ENCODE data around the gene ETS1. TPM values are rescaled to one million over a fixed set of nuclear protein-coding genes. Genes with fewer than 3 reads are reported as not detected.
A peak's percentile ranks its signal among the peaks of the same experiment; 100 is the strongest.

ETS1 gene
- total RNA-seq, 1 donor = 67.3 TPM

DNA sequence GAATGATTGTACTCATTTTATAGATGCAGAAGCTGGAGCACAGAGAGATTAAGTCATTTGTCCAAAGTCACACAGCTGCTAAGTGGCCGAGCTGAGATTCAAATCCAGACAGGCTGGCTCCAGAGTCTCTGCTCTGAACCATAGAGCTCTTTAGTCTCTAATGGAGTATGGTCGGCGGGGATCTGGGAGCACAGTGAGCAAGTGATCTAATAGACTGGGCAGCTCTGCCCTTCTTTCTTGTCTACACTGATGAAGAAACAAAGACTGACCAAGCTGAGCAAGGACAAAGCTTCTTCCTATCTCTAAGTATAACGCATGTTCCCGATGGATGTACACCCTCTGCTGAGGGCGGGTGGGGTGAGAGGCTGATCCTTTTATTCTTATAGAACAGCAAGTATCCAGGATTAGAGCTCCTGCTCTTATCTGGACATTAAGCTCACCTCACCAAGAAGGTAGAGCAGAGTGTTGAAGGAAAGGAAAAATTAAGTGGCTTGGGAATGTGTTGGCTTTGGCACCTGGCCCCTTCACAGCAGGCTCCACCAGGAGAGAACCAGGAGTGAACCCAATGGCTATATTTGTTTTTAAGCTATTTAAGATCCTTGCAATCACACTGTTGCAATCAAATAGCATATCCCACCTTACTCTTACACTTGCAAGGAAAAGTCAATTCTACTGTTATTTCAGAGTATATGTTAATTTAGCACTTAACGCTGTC lies 68.7 kb downstream of the ETS1 start:
- Histone ChIP-seq H3K27me3 (ENCODE audit: insufficient read depth, low read length) (no peaks in the 10 kb centered on the region), H3K27ac (ENCODE audit: low read depth, low read length) (peak overlapping the region; percentile 98), H4K20me1 (ENCODE audit: insufficient read depth, low read length) (peaks cover 52% of the 10 kb centered on the region), H3K4me1 (ENCODE audit: insufficient read depth, low read length) (peaks cover 72% of the 10 kb centered on the region), H3K36me3 (ENCODE audit: insufficient read depth, low read length) (peaks cover 10% of the 10 kb centered on the region), H3K4me3 (ENCODE audit: insufficient read depth, low read length) (peak overlapping the region; percentile 80), H3K4me2 (ENCODE audit: insufficient read depth, low read length) (peak overlapping the region; percentile 96), H3K79me2 (ENCODE audit: insufficient read depth, low read length) (peaks cover 84% of the 10 kb centered on the region), H2AFZ (ENCODE audit: low read length) (no peak overlapping the region), H3K9me3 (ENCODE audit: low read depth, low read length) (no peaks in the 10 kb centered on the region)
- TF ChIP-seq, protein P1, sequence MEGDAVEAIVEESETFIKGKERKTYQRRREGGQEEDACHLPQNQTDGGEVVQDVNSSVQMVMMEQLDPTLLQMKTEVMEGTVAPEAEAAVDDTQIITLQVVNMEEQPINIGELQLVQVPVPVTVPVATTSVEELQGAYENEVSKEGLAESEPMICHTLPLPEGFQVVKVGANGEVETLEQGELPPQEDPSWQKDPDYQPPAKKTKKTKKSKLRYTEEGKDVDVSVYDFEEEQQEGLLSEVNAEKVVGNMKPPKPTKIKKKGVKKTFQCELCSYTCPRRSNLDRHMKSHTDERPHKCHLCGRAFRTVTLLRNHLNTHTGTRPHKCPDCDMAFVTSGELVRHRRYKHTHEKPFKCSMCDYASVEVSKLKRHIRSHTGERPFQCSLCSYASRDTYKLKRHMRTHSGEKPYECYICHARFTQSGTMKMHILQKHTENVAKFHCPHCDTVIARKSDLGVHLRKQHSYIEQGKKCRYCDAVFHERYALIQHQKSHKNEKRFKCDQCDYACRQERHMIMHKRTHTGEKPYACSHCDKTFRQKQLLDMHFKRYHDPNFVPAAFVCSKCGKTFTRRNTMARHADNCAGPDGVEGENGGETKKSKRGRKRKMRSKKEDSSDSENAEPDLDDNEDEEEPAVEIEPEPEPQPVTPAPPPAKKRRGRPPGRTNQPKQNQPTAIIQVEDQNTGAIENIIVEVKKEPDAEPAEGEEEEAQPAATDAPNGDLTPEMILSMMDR (IDR thresholded peaks at IDR 0.05; ENCODE audit: extremely low read depth, low read depth, low read length) = no peak
- peak; percentile 52 for DNase-seq (ENCODE audit: insufficient read length, low spot score, missing footprints)

DNA sequence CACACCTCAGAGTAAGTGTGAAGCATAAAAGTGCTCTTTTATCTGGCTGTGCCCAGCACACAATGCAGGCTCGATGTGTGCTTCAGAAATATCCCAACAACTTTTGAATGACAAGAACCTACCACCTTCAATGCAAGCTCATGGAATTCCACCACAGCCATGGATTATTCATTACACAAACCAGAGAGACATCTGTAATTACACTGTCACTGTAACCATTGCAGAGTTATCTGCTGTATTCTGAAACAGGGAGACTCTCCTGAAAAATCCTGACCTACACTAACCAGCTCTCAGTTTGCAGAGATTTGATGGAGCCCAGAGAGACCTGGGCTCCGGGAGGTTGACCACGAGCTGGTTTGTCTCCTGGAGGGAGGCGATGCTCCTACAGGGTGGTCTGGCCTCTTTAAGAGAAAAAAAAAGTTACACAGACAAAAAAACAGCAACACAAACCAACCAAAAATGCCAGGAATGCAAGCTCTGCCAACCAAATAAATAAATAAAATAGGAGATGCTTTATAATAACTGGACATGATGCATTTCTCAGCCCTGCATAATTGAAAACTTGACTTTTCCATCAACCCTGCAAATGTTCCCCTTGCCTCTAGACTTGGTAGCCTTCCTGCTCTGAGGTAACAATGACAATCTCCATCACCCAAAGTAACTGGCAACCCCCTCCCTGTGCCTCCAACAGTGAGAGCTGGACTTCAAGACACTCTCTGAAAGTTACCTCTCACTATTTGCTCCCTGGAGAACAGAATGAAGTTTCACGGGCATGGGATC lies 69.7 kb downstream of the ETS1 start:
- Histone ChIP-seq H3K27ac (ENCODE audit: low read depth, low read length) (peak overlapping the region; percentile 98), H3K4me1 (ENCODE audit: insufficient read depth, low read length) (peaks cover 62% of the 10 kb centered on the region)

DNA sequence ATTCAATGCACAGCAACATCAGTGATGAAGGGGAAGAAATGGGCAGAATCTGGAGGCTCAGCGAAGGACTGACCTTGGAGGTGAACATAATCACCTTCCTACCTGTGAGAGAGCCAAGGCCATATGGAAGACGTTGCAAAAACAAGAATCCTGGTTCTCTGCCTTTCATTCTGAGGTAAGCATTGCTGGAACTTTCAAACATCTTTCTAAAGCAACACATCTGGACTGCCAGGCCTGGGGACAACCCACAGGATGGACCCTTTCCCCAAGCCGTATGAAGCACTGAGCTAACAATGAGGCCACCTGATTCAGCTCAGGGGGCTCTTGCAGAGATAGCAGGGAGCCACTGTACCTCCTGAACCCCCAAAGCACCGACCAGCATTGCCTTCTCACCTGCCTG lies 70.5 kb downstream of the ETS1 start:
- peaks cover 64% of the 10 kb centered on the region for H3K4me1 ChIP-seq (ENCODE audit: insufficient read depth, low read length)
- peaks cover 65% of the 10 kb centered on the region for H4K20me1 ChIP-seq (ENCODE audit: insufficient read depth, low read length)
- no peak overlapping the region for H2AFZ ChIP-seq (ENCODE audit: low read length)
- H3K4me2 ChIP-seq (ENCODE audit: insufficient read depth, low read length) = peak overlapping the region; percentile 96
- H3K27ac ChIP-seq (ENCODE audit: low read depth, low read length) = peak overlapping the region; percentile 98
- DNase-seq (ENCODE audit: insufficient read length, low spot score, missing footprints) = no peak
- H3K9me3 ChIP-seq (ENCODE audit: low read depth, low read length) = no peaks in the 10 kb centered on the region
- TF ChIP-seq, protein P1 (IDR thresholded peaks at IDR 0.05; ENCODE audit: extremely low read depth, low read depth, low read length) = no peak
- peaks cover 100% of the 10 kb centered on the region for H3K79me2 ChIP-seq (ENCODE audit: insufficient read depth, low read length)
- peak overlapping the region; percentile 80 for H3K4me3 ChIP-seq (ENCODE audit: insufficient read depth, low read length)
- peaks cover 27% of the 10 kb centered on the region for H3K36me3 ChIP-seq (ENCODE audit: insufficient read depth, low read length)
- no peaks in the 10 kb centered on the region for H3K27me3 ChIP-seq (ENCODE audit: insufficient read depth, low read length)

More for the DNA sequence above, 69.7 kb downstream of the ETS1 start:
- H3K36me3 ChIP-seq (ENCODE audit: insufficient read depth, low read length) = peaks cover 20% of the 10 kb centered on the region
- H3K9me3 ChIP-seq (ENCODE audit: low read depth, low read length) = no peaks in the 10 kb centered on the region
- peaks cover 60% of the 10 kb centered on the region for H4K20me1 ChIP-seq (ENCODE audit: insufficient read depth, low read length)
- H3K79me2 ChIP-seq (ENCODE audit: insufficient read depth, low read length) = peaks cover 94% of the 10 kb centered on the region
- TF ChIP-seq, protein P1 (IDR thresholded peaks at IDR 0.05; ENCODE audit: extremely low read depth, low read depth, low read length) = no peak
- DNase-seq (ENCODE audit: insufficient read length, low spot score, missing footprints) = peak; percentile 88
- no peak overlapping the region for H2AFZ ChIP-seq (ENCODE audit: low read length)
- H3K4me2 ChIP-seq (ENCODE audit: insufficient read depth, low read length) = peak overlapping the region; percentile 96
- H3K27me3 ChIP-seq (ENCODE audit: insufficient read depth, low read length) = no peaks in the 10 kb centered on the region
- H3K4me3 ChIP-seq (ENCODE audit: insufficient read depth, low read length) = peak overlapping the region; percentile 80
